ENCODE data around the gene RGS6. TPM values are rescaled to one million over a fixed set of nuclear protein-coding genes. Genes with fewer than 3 reads are reported as not detected.

RGS6 gene
- polyA plus RNA-seq, 3 donors: not detected

DNA sequence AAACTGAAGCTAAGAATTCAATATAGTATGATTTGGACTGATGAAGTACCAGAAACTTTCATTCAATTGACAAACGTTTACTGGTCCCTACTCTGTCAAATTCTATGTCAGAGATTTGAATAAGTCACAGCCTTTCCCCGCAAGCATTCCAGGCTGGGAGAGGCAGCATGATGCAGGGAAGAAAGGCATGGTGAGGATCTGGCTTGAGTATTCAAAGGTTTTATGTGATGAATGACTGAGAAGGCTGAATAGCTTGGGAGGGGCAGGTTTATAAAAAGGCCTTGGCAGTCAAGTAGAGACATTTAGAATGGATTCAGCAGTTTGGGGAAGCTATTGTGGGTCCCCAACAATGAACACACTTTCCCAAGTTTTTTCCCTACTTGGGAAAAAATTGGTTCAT, 529.8 kb downstream of the RGS6 start:
- Mint-ChIP-seq H3K9me3 (peaks cover 0 to 11% (median 2%) of the 10 kb centered on the region in 7 donors), H3K27ac (no peak overlapping the region), H3K27me3 (ENCODE audit: low read depth in 3 of 3) (peaks cover 1 to 9% (median 2%) of the 10 kb centered on the region in 3 donors), H3K4me3 (no peak overlapping the region), H3K36me3 (no peaks in the 10 kb centered on the region), H3K4me1 (no peaks in the 10 kb centered on the region)
- Histone ChIP-seq H3K27me3 (ENCODE audit: control insufficient read depth in 2 of 2, insufficient read depth in 2 of 2, low read length in 2 of 2) (no peaks in the 10 kb centered on the region), H3K4me1 (ENCODE audit: control insufficient read depth in 1 of 2, insufficient read depth in 2 of 2, low read length in 2 of 2) (no peaks in the 10 kb centered on the region), H3K79me2 (ENCODE audit: insufficient read depth, low read length) (no peaks in the 10 kb centered on the region), H3K4me3 (replicated peaks in 1 of 3; ENCODE audit: low read depth in 2 of 3, low read length in 3 of 3) (no peak overlapping the region), H3K9me3 (replicated peaks in 1 of 2; ENCODE audit: control insufficient read depth in 1 of 2, insufficient read depth in 1 of 2, low read length in 2 of 2) (no peaks in the 10 kb centered on the region), H3K36me3 (replicated peaks in 1 of 2; ENCODE audit: control insufficient read depth in 1 of 2, insufficient read depth in 2 of 2, low read length in 2 of 2) (no peaks in the 10 kb centered on the region), H4K20me1 (ENCODE audit: insufficient read depth, low read length) (no peaks in the 10 kb centered on the region), H3K27ac (ENCODE audit: low read depth in 1 of 2, low read length in 2 of 2) (no peak overlapping the region), H3K4me2 (replicated peaks; ENCODE audit: extremely low read depth, low read length, poor library complexity, severe bottlenecking) (no peak overlapping the region), H2AFZ (ENCODE audit: insufficient read depth, low read depth, low read length, poor library complexity, severe bottlenecking) (no peak overlapping the region), H3K9ac (ENCODE audit: insufficient read depth, low read length, poor library complexity, severe bottlenecking) (no peak overlapping the region)
- no CpG with 5 or more reads among the region's 2 CpGs for WGBS (ENCODE audit: insufficient coverage)
- intact Hi-C loops (cut with micrococcal nuclease): no loop called here
- no peak for TF ChIP-seq CTCF (IDR thresholded peaks at IDR 0.05)
- no peak for DNase-seq

DNA sequence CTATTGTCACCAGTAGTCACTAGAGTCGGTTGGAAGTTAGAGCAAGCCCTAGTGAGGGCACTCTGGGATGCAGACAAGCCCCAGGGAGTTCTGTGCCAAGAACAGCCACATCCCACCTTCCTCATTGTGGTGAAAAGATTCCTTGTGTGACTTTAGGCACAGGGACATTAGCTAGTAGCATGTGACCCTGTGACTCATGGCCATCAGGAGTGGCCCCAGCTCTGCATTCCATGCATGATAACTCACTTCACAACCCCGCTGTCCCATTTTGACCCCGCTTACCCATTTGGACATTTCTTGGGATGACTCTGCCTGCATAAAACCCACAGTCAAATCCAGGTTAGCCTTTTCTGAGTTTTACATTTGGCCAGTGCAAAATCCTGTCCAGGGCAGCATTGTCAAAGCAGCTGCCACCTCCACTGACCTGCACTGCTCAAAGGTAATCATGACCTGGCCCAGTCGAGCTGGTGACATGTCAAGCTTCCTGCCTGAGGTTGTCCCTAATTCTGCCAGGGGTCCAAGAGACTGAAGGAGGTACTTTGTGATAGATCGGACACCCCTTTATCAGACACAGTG, 531.1 kb downstream of the RGS6 start:
- Mint-ChIP-seq H3K4me1 (no peaks in the 10 kb centered on the region), H3K36me3 (no peaks in the 10 kb centered on the region), H3K4me3 (no peak overlapping the region), H3K9me3 (peaks cover 0 to 11% (median 2%) of the 10 kb centered on the region in 7 donors), H3K27ac (no peak overlapping the region), H3K27me3 (ENCODE audit: low read depth in 3 of 3) (peaks cover 1 to 4% (median 3%) of the 10 kb centered on the region in 3 donors)
- Histone ChIP-seq H2AFZ (ENCODE audit: insufficient read depth, low read depth, low read length, poor library complexity, severe bottlenecking) (no peak overlapping the region), H3K36me3 (replicated peaks in 1 of 2; ENCODE audit: control insufficient read depth in 1 of 2, insufficient read depth in 2 of 2, low read length in 2 of 2) (no peaks in the 10 kb centered on the region), H3K4me1 (ENCODE audit: control insufficient read depth in 1 of 2, insufficient read depth in 2 of 2, low read length in 2 of 2) (no peaks in the 10 kb centered on the region), H3K79me2 (ENCODE audit: insufficient read depth, low read length) (no peaks in the 10 kb centered on the region), H3K9ac (ENCODE audit: insufficient read depth, low read length, poor library complexity, severe bottlenecking) (no peak overlapping the region), H3K27me3 (ENCODE audit: control insufficient read depth in 2 of 2, insufficient read depth in 2 of 2, low read length in 2 of 2) (no peaks in the 10 kb centered on the region), H3K4me2 (replicated peaks; ENCODE audit: extremely low read depth, low read length, poor library complexity, severe bottlenecking) (no peak overlapping the region), H3K27ac (ENCODE audit: low read depth in 1 of 2, low read length in 2 of 2) (no peak overlapping the region), H3K9me3 (replicated peaks in 1 of 2; ENCODE audit: control insufficient read depth in 1 of 2, insufficient read depth in 1 of 2, low read length in 2 of 2) (peaks cover 0 to 4% of the 10 kb centered on the region in 2 donors), H4K20me1 (ENCODE audit: insufficient read depth, low read length) (no peaks in the 10 kb centered on the region), H3K4me3 (replicated peaks in 1 of 3; ENCODE audit: low read depth in 2 of 3, low read length in 3 of 3) (no peak overlapping the region)
- DNase-seq: no peak
- no peak for TF ChIP-seq CTCF (IDR thresholded peaks at IDR 0.05)
- 100% methylated on average over 2 of the region's 5 CpGs for WGBS (ENCODE audit: insufficient coverage)
- intact Hi-C loops (cut with micrococcal nuclease): no loop called here
